Neutrophil (primary cell): ENCODE results near the gene C9orf50.
A peak's percentile ranks its signal among the peaks of the same experiment; 100 is the strongest.

ENCODE experiments used
- H3K27ac ChIP-seq: fragments of 200-600 bp; sonication (generic); 2 replicates; pipeline ENCODE4 v1.5.1; 2016; ENCODE audit warnings: mild to moderate bottlenecking, moderate library complexity
- H3K27me3 ChIP-seq: fragments of 200-600 bp; sonication (generic); 2 replicates; pipeline ENCODE4 v1.6.0; 2016; ENCODE audit warnings: mild to moderate bottlenecking
- H3K36me3 ChIP-seq: fragments of 200-600 bp; sonication (generic); 2 replicates; pipeline ENCODE4 v1.5.1; 2017
- H3K4me1 ChIP-seq, 2 experiments: fragments of 200-600 bp in 1 of 2; sonication (generic) in 1 of 2; 1 replicate in 1 of 2; 2 replicates in 1 of 2; pipeline versions ENCODE4 v1.5.1 to v1.6.1; 2013 to 2016; ENCODE audit warnings: low read depth in 1 of 2, low read length in 1 of 2, mild to moderate bottlenecking in 1 of 2, moderate library complexity in 1 of 2; ENCODE audit not compliant: control insufficient read depth in 1 of 2, insufficient read depth in 1 of 2
- H3K4me3 ChIP-seq, 2 experiments: fragments of 200-600 bp in 1 of 2; sonication (generic) in 1 of 2; 1 replicate in 1 of 2; 2 replicates in 1 of 2; pipeline ENCODE4 v1.5.1; 2013 to 2016; ENCODE audit warnings: low read depth in 1 of 2, low read length in 1 of 2, mild to moderate bottlenecking in 1 of 2, moderate library complexity in 1 of 2
- H3K9me3 ChIP-seq: fragments of 200-600 bp; sonication (generic); 2 replicates; pipeline ENCODE4 v1.5.1; 2016
- CTCF ChIP-seq: fragments of 200-600 bp; sonication (generic); IDR thresholded peaks from 2 replicates; pipeline ENCODE4 v1.5.1; 2016; ENCODE audit warnings: antibody characterized with exemption

C9orf50 gene

GRCh38 chr9:129570450-129571297 is 50.2 kb downstream of the C9orf50 start:
- no peaks in the 10 kb centered on the region for H3K36me3 ChIP-seq
- H3K4me1 ChIP-seq, result peaks cover 32 to 39% of the 10 kb centered on the region in 2 experiments
- H3K27me3 ChIP-seq, result peaks cover 44% of the 10 kb centered on the region
- H3K4me3 ChIP-seq, result no peak overlapping the region
- TF ChIP-seq CTCF, result no peak
- no peaks in the 10 kb centered on the region for H3K9me3 ChIP-seq
- H3K27ac ChIP-seq, result no peak overlapping the region

- H3K27me3 ChIP-seq, result peaks cover 44% of the 10 kb centered on the region
- peaks cover 23 to 31% of the 10 kb centered on the region in 2 experiments for H3K4me1 ChIP-seq
- peak; percentile 64 for TF ChIP-seq CTCF
- H3K27ac ChIP-seq, result no peak overlapping the region
- no peaks in the 10 kb centered on the region for H3K36me3 ChIP-seq
- H3K4me3 ChIP-seq, result peak overlapping the region; percentile 4 to 50
- no peaks in the 10 kb centered on the region for H3K9me3 ChIP-seq
Measured at GRCh38 chr9:129569502-129570449, 51.1 kb downstream of the C9orf50 start.

GRCh38 chr9:129568560-129569501 is 52.1 kb downstream of the C9orf50 start:
- TF ChIP-seq CTCF, result no peak
- Histone ChIP-seq H3K36me3 (no peaks in the 10 kb centered on the region), H3K4me3 (peak overlapping the region; percentile 18 to 50), H3K9me3 (no peaks in the 10 kb centered on the region), H3K27ac (no peak overlapping the region), H3K4me1 (peaks cover 23 to 31% of the 10 kb centered on the region in 2 experiments), H3K27me3 (peaks cover 44% of the 10 kb centered on the region)

DNA sequence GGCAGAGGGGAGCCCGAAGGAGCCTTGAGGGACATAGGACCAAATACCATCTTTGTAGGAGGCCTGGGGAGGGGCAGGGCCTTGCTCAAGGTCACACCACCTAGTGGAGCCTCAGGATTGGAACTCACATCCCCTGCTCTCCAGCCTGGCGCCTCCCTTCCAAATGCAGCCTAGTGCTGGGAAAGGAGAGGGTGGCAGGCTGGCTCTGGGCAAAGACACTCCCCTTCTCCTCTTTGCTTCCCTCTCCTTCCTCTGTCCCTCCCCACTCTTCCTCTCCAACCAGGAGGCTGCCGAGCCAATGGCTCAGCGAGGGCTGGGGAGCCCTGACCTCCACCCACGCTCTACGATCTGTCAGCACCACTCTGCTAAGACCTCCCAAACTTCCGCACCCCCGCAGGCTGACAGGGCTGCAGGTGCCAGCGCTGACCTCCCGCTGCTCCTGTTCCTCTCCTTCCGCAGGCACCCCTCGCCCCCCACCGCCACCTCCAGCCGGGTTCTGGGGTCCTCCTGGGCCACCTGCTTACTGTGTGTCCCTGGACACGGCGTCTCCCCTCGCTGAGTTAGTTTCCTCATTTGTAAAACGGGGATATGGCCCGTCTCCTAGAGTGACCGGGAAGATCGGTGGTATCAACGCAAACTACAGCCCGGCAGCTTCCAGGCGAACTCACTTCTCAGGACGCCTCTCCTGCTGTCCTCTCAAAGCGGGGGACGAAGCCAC is 52.9 kb downstream of the C9orf50 start:
- Histone ChIP-seq H3K27me3 (peaks cover 44% of the 10 kb centered on the region), H3K4me3 (peak overlapping the region; percentile 18 to 50), H3K9me3 (no peaks in the 10 kb centered on the region), H3K4me1 (peaks cover 23 to 31% of the 10 kb centered on the region in 2 experiments), H3K27ac (no peak overlapping the region), H3K36me3 (no peaks in the 10 kb centered on the region)
- no peak for TF ChIP-seq CTCF
